ENCODE measurements around the gene ALDH3A1.
A peak's percentile ranks its signal among the peaks of the same experiment; 100 is the strongest.

Gene ALDH3A1

GRCh38 chr17:19759568-19760549 is 11.8 kb upstream of the ALDH3A1 start:
- DNase-seq (ENCODE audit: low read depth), result no peak

GRCh38 chr17:19757536-19758180 is 9.6 kb upstream of the ALDH3A1 start:
- DNase-seq (ENCODE audit: low read depth), result no peak

- no peak for DNase-seq (ENCODE audit: low read depth)
These were observed 8.4 kb upstream of the ALDH3A1 start for GRCh38 chr17:19756546-19756945.

GRCh38 chr17:19755821-19756510 is 7.9 kb upstream of the ALDH3A1 start:
- no peak for DNase-seq (ENCODE audit: low read depth)

- DNase-seq (ENCODE audit: low read depth), result no peak
These were observed 7.3 kb upstream of the ALDH3A1 start for GRCh38 chr17:19755392-19755791.

- DNase-seq (ENCODE audit: low read depth), result no peak
These were observed 5.8 kb upstream of the ALDH3A1 start for GRCh38 chr17:19753661-19754463.

GRCh38 chr17:19753051-19753509 is 5.0 kb upstream of the ALDH3A1 start:
- DNase-seq (ENCODE audit: low read depth), result no peak

GRCh38 chr17:19752216-19753050 is 4.3 kb upstream of the ALDH3A1 start:
- no peak for DNase-seq (ENCODE audit: low read depth)

- no peak for DNase-seq (ENCODE audit: low read depth)
These were observed 2.7 kb upstream of the ALDH3A1 start for GRCh38 chr17:19750835-19751234.

- no peak for DNase-seq (ENCODE audit: low read depth)
These were observed 2.0 kb upstream of the ALDH3A1 start for GRCh38 chr17:19750020-19750572.

- no peak for DNase-seq (ENCODE audit: low read depth)
These were observed 702 bp upstream of the ALDH3A1 start for GRCh38 chr17:19748807-19749193.

- DNase-seq (ENCODE audit: low read depth), result no peak
These were observed 859 bp downstream of the ALDH3A1 start for GRCh38 chr17:19747159-19747719.

- DNase-seq (ENCODE audit: low read depth), result no peak
These were observed 1.6 kb downstream of the ALDH3A1 start for GRCh38 chr17:19746517-19746916.

GRCh38 chr17:19744922-19745757 is 3.0 kb downstream of the ALDH3A1 start:
- DNase-seq (ENCODE audit: low read depth), result peak; percentile 63

GRCh38 chr17:19744492-19744891 is 3.6 kb downstream of the ALDH3A1 start:
- no peak for DNase-seq (ENCODE audit: low read depth)

- DNase-seq (ENCODE audit: low read depth), result no peak
These were observed 4.7 kb downstream of the ALDH3A1 start for GRCh38 chr17:19743101-19744100.

GRCh38 chr17:19742495-19742894 is 5.6 kb downstream of the ALDH3A1 start:
- no peak for DNase-seq (ENCODE audit: low read depth)

All from stimulated activated CD8-positive, alpha-beta memory T cell treated with anti-CD3 and anti-CD28 coated beads, Interleukin-7, amount 100 ng/mL, for 24 hours (primary cell).